ENCODE results near the gene PCGF2.
"Not testable (repeated sequence)": the region's sequence is repeated elsewhere in the genome, so short reads cannot be mapped to it uniquely, and the experiment has no call there.

The PCGF2 gene

DNA sequence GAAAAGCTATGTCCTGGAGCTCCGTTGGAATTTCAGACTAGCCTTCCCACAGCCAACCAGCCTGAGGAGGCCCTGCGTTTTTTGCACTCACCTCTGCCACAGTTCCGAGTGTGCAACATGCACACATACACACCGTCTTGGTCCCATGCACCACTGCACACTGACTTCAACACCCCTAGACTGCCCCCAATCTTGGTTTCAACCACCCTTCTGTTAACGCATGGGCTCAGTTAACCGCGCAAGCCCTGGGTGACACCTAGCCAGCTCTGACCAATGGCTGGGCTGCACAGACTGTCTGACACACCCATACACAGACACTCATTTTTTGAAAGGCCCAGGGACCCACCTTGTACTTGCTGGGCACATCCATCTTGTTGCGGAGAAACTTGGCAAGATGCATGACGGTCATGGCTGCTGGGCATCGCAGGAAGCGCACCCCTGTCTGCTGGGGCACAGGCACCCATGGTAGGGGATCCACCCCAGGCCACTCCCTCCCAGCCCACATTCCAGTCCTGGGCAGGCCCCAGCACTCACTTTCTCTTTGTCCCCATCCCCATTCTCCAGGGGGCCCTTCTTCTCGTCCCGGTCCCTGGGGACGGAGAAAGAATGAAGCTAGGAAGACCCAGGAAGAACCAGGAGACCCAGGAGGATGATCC lies 10.0 kb downstream of the PCGF2 start:
- no peak for DNase-seq (ENCODE audit: low read depth in 3 of 3, low spot score in 1 of 3)

- DNase-seq (ENCODE audit: low read depth in 3 of 3, low spot score in 1 of 3) = peak; percentile 24 to 79 (median 63)
These were observed 12.8 kb downstream of the PCGF2 start for GRCh38 chr17:38735161-38735997.

GRCh38 chr17:38733982-38734973 lies 13.9 kb downstream of the PCGF2 start:
- no peak for DNase-seq (ENCODE audit: low read depth in 3 of 3, low spot score in 1 of 3)

DNA sequence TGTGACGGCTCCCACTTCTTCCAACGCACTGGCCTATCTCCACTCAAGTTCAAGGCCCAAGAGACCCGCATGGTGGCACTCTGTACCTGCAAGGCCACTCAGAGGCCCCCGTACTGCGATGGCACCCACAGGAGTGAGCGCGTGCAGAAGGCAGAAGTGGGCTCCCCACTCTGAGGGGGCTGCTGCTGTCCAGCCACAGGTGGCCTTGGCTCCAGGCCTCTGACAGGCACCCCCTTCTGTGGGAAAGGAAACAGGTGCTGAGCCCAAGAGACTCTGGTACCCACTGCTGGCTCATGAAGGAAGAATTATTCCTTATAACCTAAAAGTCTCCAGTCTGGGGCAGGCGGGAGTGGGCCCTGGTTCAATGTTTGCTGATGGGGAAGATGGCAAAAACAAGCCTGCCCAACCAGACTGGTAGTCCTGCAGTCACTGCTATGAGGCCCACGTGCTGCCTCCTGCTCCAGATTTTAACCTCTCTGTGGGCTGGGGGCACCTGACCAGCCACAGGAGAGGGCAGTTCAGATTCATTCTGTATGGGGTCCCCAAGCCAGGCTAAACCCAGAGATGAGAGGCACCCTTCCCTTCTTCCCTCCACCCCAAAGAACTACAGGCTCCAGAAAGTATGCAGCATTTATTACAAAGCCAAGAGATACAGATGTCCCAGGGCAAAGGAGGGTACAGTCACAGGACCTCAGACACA lies 14.7 kb downstream of the PCGF2 start:
- no peak for DNase-seq (ENCODE audit: low read depth in 3 of 3, low spot score in 1 of 3)

DNA sequence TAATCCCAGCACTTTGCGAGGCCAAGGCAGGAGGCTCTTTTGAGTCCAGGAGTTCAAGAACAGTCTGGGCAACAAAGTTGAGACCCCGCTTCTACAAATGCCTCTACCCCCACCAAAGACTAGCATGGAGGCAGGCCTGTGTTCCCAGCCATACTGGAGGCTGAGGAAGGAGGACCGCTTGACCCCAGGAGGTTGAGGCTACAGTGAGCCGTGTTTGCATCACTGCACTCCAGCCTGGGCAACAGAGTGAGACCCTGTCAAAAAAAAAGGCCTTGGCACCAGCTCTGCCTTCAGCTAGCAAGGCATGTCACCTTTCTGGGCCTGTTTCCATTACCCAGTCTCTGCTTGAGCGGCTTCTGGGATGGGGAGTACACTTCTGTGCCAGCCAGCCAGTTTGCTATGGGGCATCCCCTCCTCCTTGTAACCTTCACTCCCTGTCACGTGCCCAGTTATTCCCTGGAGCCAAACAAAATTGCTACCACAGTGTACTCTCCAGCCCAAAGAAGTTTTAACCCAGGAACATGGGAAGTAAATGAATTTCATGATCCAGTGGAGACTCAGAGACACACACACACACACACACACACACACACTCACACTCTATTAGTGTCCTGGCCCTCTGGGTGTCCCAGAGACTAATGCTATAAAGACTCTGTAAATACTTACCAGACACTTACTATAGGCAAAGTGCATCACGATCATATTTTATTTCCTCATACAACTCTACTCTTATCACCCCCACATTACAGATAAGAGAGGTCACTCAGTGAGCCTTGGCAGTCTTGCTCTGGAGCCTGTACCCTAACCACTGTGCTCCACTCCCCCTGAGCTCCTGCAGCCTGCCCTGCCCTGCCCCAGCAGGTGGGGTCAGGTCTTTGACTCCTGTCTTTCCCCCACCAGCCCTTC lies 15.5 kb downstream of the PCGF2 start:
- DNase-seq (ENCODE audit: low read depth in 3 of 3, low spot score in 1 of 3) = no peak

GRCh38 chr17:38731526-38732294 lies 16.4 kb downstream of the PCGF2 start:
- DNase-seq (ENCODE audit: low read depth in 3 of 3, low spot score in 1 of 3) = no peak

DNA sequence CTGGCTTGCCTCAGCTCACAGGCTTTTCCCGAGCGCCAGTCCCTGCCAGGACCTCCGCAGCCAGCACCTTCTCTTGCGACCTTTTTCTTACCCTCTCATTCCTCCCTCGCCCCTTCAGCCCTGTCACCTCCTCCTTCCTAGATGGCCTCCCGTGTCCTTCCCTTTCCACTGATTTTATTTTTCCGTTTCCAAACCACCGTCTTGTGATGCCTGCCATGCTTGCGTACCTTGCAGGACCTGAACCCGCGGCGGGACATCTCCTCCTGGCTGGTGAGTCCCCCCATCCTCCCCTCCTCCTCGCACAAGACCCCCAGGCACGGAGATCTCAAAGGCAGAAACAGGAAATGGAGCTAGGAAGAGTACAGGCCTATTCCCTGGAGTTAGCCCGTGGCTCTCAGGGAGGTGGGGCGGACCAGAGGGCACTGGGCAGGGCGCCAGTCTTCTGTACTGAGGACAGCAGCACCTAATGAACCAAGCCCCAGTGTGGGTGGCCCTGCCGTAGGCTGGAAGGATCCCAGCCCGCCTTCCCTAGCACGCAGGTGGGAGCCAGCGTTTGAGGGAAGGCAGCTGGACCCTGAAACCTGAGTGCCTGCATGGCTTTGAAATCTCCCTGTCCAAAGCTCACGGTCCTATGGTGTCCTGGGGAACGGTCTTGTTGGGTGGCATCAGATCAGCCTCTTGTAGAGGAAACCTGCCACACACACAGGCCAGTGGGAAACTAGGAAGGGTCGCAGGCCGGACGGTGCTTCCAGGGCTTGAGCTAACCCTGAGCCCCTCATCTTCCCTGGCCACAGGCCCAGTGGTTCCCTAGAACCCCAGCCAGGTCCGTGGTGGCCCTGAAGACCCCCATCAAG lies 17.4 kb downstream of the PCGF2 start:
- DNase-seq (ENCODE audit: low read depth in 3 of 3, low spot score in 1 of 3) = no peak

- DNase-seq (ENCODE audit: low read depth in 3 of 3, low spot score in 1 of 3) = peak; percentile 63 to 78 (median 76)
These were observed 18.1 kb downstream of the PCGF2 start, which contains the start of gene CISD3 for GRCh38 chr17:38729886-38730525. TSS of gene CISD3 (plus strand) at chr17:38730341. CDS start at chr17:38730359, 18 bp downstream.

DNA sequence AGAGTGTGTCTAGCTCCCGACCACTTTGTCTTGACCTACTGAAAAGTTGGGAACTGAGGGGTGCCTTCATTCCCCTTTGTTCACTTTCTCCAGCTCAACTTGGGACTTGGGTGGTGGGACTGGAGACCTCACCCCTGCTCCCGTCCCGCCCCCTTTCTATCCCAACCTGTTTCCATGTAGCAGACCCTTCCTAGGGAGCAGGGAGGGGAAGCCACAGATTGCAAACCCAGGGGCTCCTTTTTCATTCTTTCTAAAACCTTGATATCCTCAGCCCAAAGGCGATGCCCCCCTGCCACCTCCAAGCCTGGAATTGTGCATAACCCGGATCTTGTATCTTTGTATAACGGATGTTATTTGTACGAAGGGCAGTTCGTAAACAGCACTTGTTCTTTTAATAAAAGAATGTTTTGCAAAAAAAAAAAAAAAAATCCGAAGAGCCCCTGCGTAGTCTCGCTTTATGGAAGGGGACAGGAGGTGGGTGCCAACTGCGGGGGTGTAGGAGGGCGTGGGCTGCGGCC lies 18.7 kb downstream of the PCGF2 start:
- no peak for DNase-seq (ENCODE audit: low read depth in 3 of 3, low spot score in 1 of 3)

GRCh38 chr17:38728290-38728831 lies 19.8 kb downstream of the PCGF2 start:
- DNase-seq (ENCODE audit: low read depth in 3 of 3, low spot score in 1 of 3) = peak in 2 of 3 donors; percentile 41 to 52

DNA sequence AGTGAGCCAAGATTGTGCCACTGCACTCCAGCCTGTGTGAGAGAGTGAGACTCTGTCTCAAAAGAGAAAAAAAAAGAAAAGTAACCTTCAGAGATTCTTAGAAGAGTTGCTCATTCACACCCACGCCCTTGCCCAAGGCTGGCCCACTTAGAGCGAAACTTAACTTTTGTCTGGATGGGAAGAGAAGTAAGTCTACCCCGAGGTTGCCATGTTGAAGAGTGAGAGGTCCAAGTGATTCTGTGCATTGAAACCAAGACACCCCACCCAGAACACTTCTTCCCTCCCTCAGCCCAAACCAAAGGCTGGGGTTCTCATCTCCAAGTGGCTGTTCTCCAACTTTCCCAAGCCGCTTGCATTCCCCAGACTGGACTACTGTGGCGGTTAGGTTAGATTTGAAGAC lies 20.4 kb downstream of the PCGF2 start:
- peak in 1 of 3 donors; percentile 52 for DNase-seq (ENCODE audit: low read depth in 3 of 3, low spot score in 1 of 3)

GRCh38 chr17:38726145-38726544 lies 22.0 kb downstream of the PCGF2 start:
- not testable (repeated sequence) for DNase-seq (ENCODE audit: low read depth in 3 of 3, low spot score in 1 of 3)

DNA sequence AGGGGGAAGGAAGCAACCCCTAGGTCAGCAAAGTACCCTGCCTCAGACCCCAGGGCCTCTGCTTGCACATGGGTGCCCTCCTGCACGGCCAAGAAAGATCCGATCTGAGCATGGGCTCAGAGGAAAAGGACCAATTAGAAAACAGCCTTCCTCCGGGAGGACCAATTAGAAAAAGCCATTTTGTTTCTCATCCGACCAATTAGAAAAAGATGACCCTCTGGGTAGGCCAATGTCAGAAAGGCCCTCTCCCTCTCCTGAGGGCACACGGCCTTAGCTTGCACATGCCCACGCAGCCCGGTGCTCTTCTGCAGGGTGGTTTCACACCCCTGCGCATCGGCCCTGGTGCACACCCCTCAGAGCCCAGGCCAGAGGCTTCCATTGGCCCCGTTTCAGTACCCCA lies 23.1 kb downstream of the PCGF2 start:
- DNase-seq (ENCODE audit: low read depth in 3 of 3, low spot score in 1 of 3) = no peak

DNA sequence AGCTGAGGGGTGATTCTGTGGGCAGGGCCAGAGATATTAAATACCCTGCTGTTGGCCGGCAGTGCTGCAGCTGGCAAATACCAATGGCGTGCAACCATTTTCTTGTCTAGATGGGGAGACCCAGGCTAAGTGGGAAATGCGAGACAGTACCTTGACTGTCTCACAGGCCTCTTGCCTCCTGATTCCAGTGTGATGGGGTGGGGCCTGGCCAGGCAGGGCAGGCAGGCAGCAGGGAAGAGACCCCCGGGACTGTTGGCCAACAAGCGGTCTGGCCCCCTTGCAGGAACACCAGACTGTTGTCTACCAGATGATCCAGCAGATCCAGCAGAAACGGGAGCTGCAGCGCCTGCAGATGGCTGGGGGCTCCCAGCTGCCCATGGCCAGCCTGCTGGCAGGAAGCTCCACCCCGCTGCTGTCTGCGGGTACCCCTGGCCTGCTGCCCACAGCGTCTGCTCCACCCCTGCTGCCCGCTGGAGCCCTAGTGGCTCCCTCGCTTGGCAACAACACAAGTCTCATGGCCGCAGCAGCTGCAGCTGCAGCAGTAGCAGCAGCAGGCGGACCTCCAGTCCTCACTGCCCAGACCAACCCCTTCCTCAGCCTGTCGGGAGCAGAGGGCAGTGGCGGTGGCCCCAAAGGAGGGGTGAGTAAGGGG lies 23.7 kb downstream of the PCGF2 start:
- DNase-seq (ENCODE audit: low read depth in 3 of 3, low spot score in 1 of 3) = no peak

DNA sequence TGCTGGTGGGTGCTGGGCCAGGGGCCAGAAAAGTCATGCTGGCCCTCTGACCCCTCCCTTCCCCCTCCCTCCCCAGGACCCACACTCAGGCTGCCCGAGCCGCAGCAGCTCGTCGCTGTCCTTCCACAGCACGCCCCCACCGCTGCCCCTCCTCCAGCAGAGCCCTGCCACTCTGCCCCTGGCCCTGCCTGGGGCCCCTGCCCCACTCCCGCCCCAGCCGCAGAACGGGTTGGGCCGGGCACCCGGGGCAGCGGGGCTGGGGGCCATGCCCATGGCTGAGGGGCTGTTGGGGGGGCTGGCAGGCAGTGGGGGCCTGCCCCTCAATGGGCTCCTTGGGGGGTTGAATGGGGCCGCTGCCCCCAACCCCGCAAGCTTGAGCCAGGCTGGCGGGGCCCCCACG lies 26.3 kb downstream of the PCGF2 start:
- DNase-seq (ENCODE audit: low read depth in 3 of 3, low spot score in 1 of 3) = no peak

GRCh38 chr17:38720941-38721340 lies 27.2 kb downstream of the PCGF2 start:
- DNase-seq (ENCODE audit: low read depth in 3 of 3, low spot score in 1 of 3) = no peak
